Calu3 (cell line): ENCODE data around the gene LRMDA. TPM values are rescaled to one million over a fixed set of nuclear protein-coding genes. Genes with fewer than 3 reads are reported as not detected.

Source experiments
- BruUV-seq: library from RNA; stranded (reverse); fragments of 400-500 nt; replicated peaks from 2 replicates; lab custom pipeline; 2021; lab: Mats Ljungman, UMichigan
- CTCF ChIA-PET: fragments of 300-600 bp; sonication (Branson Sonifier 250); formaldehyde crosslinking; loops from one replicate; lab custom pipeline; 2022; ENCODE audit warnings: antibody characterized with exemption; lab: Charles Lee
- DNase-seq: peaks from one replicate; pipeline ENCODE4 v3.0.0; 2022
- H3K27ac Mint-ChIP-seq: one replicate; pipeline ENCODE4 v1.8.0; 2022; ENCODE audit warnings: mixed read lengths; ENCODE audit not compliant: unreplicated experiment
- H3K27me3 Mint-ChIP-seq: one replicate; pipeline ENCODE4 v1.8.0; 2022; ENCODE audit warnings: mixed read lengths; ENCODE audit not compliant: unreplicated experiment
- H3K36me3 Mint-ChIP-seq: one replicate; pipeline ENCODE4 v1.8.0; 2022; ENCODE audit warnings: mild to moderate bottlenecking, moderate library complexity, mixed read lengths; ENCODE audit not compliant: insufficient read depth, unreplicated experiment
- H3K4me1 Mint-ChIP-seq: one replicate; pipeline ENCODE4 v1.8.0; 2022; ENCODE audit warnings: mild to moderate bottlenecking, low read depth, mixed read lengths; ENCODE audit not compliant: unreplicated experiment
- H3K4me3 Mint-ChIP-seq: one replicate; pipeline ENCODE4 v1.8.0; 2022; ENCODE audit warnings: mild to moderate bottlenecking, low read depth, moderate library complexity, mixed read lengths; ENCODE audit not compliant: unreplicated experiment
- H3K9me3 Mint-ChIP-seq: one replicate; pipeline ENCODE4 v1.8.0; 2022; ENCODE audit warnings: low read depth, mixed read lengths; ENCODE audit not compliant: unreplicated experiment
- intact Hi-C: fragments of 100-400 bp; cut with micrococcal nuclease; formaldehyde crosslinking; loops from one replicate; pipeline ENCODE4 v1.10.0; 2022; ENCODE audit not compliant: unreplicated experiment
- total RNA-seq: library from RNA; stranded (reverse); gene quantifications from 2 replicates; pipeline ENCODE4 v1.2.3, GENCODE V29; 2022
- TF ChIP-seq, protein P1 (sequence below): fragments of 200-600 bp; IDR thresholded peaks from one replicate; pipeline ENCODE4 v1.8.0; 2022; ENCODE audit warnings: antibody characterized with exemption; ENCODE audit not compliant: unreplicated experiment

Gene LRMDA
- total RNA-seq, 1 experiment from 2014 or later, result 7.6 TPM

DNA sequence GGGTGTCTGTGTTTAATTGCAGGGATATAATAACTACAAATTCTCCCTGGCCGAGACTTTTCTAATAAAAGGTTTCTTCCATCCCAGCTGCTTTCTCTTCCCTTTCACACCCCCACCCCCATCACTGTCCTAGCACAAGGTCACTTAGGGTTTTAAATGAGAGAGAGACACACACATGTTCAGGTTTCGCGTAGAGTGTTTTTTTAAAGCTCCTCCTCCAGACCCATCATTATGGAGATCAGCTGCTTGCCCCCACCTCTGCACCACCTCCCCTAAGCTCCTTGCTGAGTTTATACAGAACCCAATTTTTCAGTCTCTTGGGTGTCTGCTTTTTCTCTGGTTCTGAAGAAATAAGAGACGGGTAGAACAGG lies 18.6 kb downstream of the LRMDA start:
- Mint-ChIP-seq H3K27me3 (peaks cover 22% of the 10 kb centered on the region), H3K27ac (no peak overlapping the region), H3K36me3 (no peaks in the 10 kb centered on the region), H3K9me3 (peaks cover 5% of the 10 kb centered on the region), H3K4me3 (no peak overlapping the region), H3K4me1 (no peaks in the 10 kb centered on the region)
- DNase-seq, result no peak
- TF ChIP-seq, protein P1, sequence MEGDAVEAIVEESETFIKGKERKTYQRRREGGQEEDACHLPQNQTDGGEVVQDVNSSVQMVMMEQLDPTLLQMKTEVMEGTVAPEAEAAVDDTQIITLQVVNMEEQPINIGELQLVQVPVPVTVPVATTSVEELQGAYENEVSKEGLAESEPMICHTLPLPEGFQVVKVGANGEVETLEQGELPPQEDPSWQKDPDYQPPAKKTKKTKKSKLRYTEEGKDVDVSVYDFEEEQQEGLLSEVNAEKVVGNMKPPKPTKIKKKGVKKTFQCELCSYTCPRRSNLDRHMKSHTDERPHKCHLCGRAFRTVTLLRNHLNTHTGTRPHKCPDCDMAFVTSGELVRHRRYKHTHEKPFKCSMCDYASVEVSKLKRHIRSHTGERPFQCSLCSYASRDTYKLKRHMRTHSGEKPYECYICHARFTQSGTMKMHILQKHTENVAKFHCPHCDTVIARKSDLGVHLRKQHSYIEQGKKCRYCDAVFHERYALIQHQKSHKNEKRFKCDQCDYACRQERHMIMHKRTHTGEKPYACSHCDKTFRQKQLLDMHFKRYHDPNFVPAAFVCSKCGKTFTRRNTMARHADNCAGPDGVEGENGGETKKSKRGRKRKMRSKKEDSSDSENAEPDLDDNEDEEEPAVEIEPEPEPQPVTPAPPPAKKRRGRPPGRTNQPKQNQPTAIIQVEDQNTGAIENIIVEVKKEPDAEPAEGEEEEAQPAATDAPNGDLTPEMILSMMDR, result no peak
- intact Hi-C loops, result no loop called here
- no TSS peak for BruUV-seq
- CTCF ChIA-PET, result no interaction called here

DNA sequence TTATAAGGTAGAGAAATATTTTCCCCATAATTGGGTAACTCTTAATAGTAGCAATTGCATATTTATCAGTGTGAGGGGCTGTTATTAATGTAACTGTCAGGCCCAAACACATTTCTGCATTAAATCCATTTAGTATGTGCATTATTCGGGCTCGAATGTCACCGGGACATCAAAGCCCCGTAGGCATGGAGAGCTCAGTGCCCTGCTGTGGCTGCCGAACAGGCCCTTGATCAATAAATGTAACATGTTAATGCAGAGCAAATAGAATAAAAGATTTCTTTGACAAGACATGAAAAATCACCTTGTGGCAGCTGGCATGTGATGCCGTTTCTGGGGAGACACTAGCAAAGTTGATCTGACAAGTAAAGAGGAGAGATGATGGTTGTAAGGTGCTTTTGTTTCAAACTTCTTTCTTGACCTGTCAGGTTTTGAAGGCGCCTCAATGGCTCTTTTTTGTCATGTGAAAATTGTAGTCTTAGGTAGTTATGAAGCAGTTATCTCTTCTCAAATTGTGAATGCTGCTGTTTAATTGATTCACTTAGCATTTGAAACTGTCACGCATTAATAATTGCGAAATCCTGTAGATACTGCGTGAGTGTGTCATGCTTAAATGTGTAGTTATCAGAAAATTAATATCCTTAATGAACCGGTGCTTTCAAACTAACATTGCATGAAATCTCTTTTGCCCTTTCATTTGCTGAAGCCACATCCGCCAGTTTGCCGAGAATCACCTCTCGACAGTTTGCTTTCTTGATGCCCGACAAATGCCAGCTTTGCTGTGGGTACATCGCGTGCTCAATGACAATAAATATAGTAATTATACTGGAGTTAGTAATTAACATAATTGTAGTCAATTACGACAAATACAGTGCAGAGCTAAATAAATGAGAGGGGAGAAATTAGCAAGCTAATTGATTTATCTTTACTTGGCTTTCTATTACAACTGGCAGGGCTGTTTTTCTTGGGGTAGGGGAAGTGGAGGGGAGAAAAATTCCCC lies 19.5 kb downstream of the LRMDA start:
- TF ChIP-seq, protein P1, result no peak
- Mint-ChIP-seq H3K27ac (no peak overlapping the region), H3K4me3 (no peak overlapping the region), H3K36me3 (no peaks in the 10 kb centered on the region), H3K9me3 (peaks cover 5% of the 10 kb centered on the region), H3K4me1 (no peaks in the 10 kb centered on the region), H3K27me3 (peaks cover 22% of the 10 kb centered on the region)
- CTCF ChIA-PET, result no interaction called here
- DNase-seq, result no peak
- BruUV-seq, result no TSS peak
- intact Hi-C loops, result no loop called here

DNA sequence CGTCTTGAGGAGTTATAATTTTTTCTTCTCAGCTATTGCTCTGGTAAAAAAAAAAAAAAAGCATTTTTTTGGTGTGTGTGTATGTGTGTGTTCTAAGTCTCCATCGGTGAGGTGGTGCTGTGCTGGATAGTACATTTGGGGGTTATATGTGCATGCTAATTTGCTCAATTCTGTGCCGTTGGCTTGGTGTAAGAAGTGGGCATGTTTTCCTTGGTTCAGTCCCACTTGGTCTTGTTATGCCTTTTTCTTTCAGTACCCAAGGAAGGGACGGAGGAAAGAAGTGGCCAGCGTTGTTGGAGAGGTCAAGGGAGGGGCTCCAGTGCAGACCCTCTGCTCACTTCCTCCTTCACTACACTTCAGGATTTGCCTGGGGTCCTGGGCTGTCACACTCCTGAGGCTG lies 20.4 kb downstream of the LRMDA start:
- CTCF ChIA-PET, result no interaction called here
- peaks cover 1% of the 10 kb centered on the region for H3K9me3 Mint-ChIP-seq

DNA sequence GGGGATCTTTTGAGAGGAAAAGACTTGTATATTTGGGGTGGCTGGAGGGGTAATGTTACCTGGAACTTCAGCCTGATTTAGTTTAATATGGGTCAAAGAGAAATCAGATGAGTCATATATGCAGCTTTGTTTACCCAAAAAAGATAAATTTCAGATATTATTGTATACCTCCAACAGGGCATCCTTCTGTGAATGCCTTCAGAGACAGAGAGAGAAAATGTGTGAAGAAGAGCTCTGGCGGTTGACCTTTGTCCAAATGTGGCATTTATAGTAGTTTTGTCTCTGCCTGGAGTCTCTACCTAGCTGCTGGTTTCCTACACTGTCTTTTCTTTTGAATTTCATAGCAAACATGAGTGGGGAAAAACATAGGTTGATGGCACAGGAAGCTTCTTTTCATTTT lies 21.6 kb downstream of the LRMDA start:
- Mint-ChIP-seq H3K27me3 (peaks cover 22% of the 10 kb centered on the region), H3K36me3 (no peaks in the 10 kb centered on the region), H3K9me3 (no peaks in the 10 kb centered on the region), H3K27ac (no peak overlapping the region), H3K4me3 (no peak overlapping the region), H3K4me1 (no peaks in the 10 kb centered on the region)
- CTCF ChIA-PET, result no interaction called here
- TF ChIP-seq, protein P1, result no peak
- intact Hi-C loops, result no loop called here
- DNase-seq, result no peak
- no TSS peak for BruUV-seq

More for the DNA sequence above, 20.4 kb downstream of the LRMDA start:
- no peaks in the 10 kb centered on the region for H3K4me1 Mint-ChIP-seq
- DNase-seq, result no peak
- no peak overlapping the region for H3K4me3 Mint-ChIP-seq
- no peak overlapping the region for H3K27ac Mint-ChIP-seq
- peaks cover 22% of the 10 kb centered on the region for H3K27me3 Mint-ChIP-seq
- no TSS peak for BruUV-seq
- intact Hi-C loops, result no loop called here
- no peaks in the 10 kb centered on the region for H3K36me3 Mint-ChIP-seq
- TF ChIP-seq, protein P1, result no peak
